ENCODE measurements around the gene ACOX3.

GRCh38 chr4:8390577-8390976 is 49.9 kb downstream of the ACOX3 start:
- no peak for TF ChIP-seq CTCF (conservative IDR thresholded peaks at IDR 0.05; ENCODE audit: low read depth, low read length)
- TF ChIP-seq EZH2phosphoT487 (IDR thresholded peaks at IDR 0.05; ENCODE audit: borderline replicate concordance, low read length) = no peak
